GM18951 (cell line): Measurements from ENCODE around the gene ADPRM.

Source experiments
- POLR2A ChIP-seq: IDR thresholded peaks from 4 replicates; pipeline ENCODE4 v1.6.1; 2011; ENCODE audit warnings: mild to moderate bottlenecking; ENCODE audit not compliant: insufficient read length, insufficient read depth; ENCODE audit errors: extremely low read depth
- in situ Hi-C: fragments of 300-500 bp; cut with MboI; formaldehyde crosslinking; loops from one replicate; pipeline ENCODE4 v1.12.0; 2022; ENCODE audit warnings: low sequenced_read_pairs, mixed read lengths, inconsistent platforms; ENCODE audit not compliant: unreplicated experiment

ADPRM gene

GRCh38 chr17:10738521-10739258 lies 41.3 kb downstream of the ADPRM start:
- TF ChIP-seq POLR2A = no peak
- in situ Hi-C loops = no loop called here

- no peak for TF ChIP-seq POLR2A
- in situ Hi-C loops = no loop called here
These were observed 42.0 kb downstream of the ADPRM start for GRCh38 chr17:10739386-10739785.

- TF ChIP-seq POLR2A = no peak
- in situ Hi-C loops = no loop called here
These were observed 44.2 kb downstream of the ADPRM start for GRCh38 chr17:10741416-10742135.

GRCh38 chr17:10742431-10742830 lies 45.0 kb downstream of the ADPRM start:
- no peak for TF ChIP-seq POLR2A
- in situ Hi-C loops = no loop called here

GRCh38 chr17:10743316-10744009 lies 46.1 kb downstream of the ADPRM start:
- in situ Hi-C loops = no loop called here
- no peak for TF ChIP-seq POLR2A

- no peak for TF ChIP-seq POLR2A
- in situ Hi-C loops = no loop called here
These were observed 47.2 kb downstream of the ADPRM start for GRCh38 chr17:10744501-10745000.

GRCh38 chr17:10745231-10745630 lies 47.8 kb downstream of the ADPRM start:
- in situ Hi-C loops = no loop called here
- no peak for TF ChIP-seq POLR2A

- TF ChIP-seq POLR2A = no peak
These were observed 51.3 kb downstream of the ADPRM start for GRCh38 chr17:10748531-10749181.

GRCh38 chr17:10750210-10750609 lies 52.8 kb downstream of the ADPRM start:
- in situ Hi-C loops = no loop called here
- no peak for TF ChIP-seq POLR2A

More at GRCh38 chr17:10748531-10749181, 51.3 kb downstream of the ADPRM start:
- in situ Hi-C loops = no loop called here

- in situ Hi-C loops = no loop called here
- TF ChIP-seq POLR2A = no peak
These were observed 54.2 kb downstream of the ADPRM start for GRCh38 chr17:10751563-10751962.

GRCh38 chr17:10752696-10753095 lies 55.3 kb downstream of the ADPRM start:
- in situ Hi-C loops = no loop called here
- TF ChIP-seq POLR2A = no peak

GRCh38 chr17:10754109-10754508 lies 56.7 kb downstream of the ADPRM start:
- no peak for TF ChIP-seq POLR2A
- in situ Hi-C loops = no loop called here
